ENCODE measurements around the gene RAB4B.
"Not testable (repeated sequence)": the region's sequence is repeated elsewhere in the genome, so short reads cannot be mapped to it uniquely, and the experiment has no call there.

Gene RAB4B

DNA sequence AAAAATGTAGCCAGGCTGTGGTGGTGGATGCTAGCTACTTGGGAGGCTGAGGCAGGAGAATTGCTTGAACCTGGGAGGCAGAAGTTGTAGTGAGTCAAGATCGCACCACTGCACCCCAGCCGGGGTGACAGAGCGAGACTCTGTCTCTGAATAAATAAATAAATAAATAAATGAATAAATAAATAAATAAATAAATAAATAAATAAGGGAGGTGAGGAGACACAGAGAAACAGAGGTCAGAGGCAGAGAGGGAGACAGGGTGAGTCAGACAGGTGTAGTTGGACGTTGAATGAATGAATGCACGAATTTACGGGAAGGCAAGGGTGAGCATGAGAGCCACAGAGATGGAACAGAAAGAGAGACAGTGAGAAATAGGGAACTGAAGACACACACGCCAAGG, 3.1 kb downstream of the RAB4B start:
- DNase-seq, result no peak

DNA sequence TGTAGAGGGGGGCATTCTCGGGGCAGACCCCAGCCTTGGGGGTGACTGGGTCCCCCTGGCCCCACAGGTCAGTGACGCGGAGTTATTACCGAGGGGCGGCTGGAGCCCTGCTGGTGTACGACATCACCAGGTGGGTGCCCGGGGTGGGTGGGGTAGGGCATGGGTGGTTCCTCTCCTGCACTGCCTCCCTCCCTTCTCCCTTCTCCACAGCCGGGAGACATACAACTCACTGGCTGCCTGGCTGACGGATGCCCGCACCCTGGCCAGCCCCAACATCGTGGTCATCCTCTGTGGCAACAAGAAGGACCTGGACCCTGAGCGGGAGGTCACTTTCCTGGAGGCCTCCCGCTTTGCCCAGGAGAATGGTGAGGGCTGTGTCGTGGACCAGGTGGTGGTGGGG, 5.7 kb downstream of the RAB4B start:
- DNase-seq, result no peak

DNA sequence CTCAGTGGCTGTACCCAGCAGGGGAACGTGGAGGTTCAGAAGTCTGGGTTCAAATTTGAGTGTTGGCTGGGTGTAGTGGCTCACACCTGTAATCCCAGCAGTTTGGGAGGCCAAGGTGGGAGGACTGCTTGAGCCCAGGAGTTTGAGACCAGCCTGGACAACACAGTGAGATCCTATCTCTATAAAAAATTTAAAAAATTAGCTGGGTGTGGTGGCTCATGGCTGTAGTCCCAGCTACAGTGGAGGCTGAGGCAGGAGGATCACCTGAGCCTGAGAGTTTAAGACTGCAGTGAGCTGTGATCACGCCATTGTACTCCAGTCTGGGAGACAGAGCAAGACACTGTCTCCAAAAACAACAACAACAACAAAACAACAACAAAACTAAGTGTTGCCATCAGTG, 6.1 kb downstream of the RAB4B start:
- not testable (repeated sequence) for DNase-seq

GRCh38 chr19:40785526-40785925, 7.5 kb downstream of the RAB4B start:
- no peak for DNase-seq

- no peak for DNase-seq
Observed at GRCh38 chr19:40786060-40787037, 8.3 kb downstream of the RAB4B start.

DNA sequence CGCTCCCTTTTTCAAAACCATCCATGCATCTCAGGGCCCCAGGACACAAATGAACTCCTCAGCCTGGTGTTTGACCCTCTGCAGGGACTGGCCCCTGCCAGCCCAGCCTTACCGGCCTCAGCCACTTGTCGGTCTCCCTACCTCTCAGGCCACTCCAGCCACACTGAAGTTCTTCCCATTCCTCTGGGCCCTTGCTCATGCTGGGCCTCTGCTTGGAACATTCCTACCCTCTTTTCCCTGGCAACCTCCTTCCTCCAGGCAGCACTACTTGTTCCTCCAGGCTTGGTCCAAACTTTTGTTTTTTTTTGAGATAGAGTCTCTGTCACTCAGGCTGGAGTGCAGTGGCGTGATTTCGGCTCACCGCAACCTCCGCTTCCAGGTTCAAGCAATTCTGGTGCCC, 13.3 kb downstream of the RAB4B start:
- no peak for DNase-seq

- no peak for DNase-seq
Observed at GRCh38 chr19:40791996-40792395, 13.9 kb downstream of the RAB4B start.

DNA sequence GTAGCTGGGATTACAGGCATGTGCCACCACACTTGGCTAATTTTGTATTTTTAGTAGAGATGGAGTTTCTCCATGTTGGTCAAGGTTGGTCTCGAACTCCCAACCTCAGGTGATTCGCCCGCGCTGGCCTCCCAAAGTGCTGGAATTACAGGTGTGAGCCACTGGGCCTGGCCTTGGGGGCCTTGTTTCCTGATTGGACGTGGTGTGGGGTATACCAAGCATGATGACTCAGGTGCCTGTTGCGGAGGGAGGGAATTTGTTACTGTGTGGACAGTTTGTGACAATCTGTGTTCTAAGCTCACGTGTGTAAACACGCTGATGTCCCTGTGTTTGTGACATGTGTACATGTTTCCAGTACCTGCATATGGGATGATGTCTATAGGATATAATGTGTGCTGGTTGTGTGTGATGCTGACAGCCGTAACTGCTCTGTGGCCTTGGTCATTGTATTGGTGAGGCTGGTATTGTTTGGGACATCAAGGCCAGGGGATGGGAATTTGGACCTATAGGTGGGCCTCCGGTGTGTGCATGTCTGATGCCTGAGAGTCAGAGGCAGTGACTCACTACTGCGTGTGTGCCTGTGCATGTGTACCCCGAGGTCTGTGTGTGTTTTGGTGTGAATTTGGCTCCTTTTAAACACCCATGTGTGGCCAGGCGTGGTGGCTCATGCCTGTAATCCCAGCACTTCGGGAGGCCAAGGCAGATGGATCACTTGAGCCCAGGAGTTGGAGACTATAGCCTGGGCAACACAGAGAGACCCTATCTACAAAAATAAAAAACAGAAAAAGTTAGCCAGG, 19.3 kb downstream of the RAB4B start:
- no peak for DNase-seq

DNA sequence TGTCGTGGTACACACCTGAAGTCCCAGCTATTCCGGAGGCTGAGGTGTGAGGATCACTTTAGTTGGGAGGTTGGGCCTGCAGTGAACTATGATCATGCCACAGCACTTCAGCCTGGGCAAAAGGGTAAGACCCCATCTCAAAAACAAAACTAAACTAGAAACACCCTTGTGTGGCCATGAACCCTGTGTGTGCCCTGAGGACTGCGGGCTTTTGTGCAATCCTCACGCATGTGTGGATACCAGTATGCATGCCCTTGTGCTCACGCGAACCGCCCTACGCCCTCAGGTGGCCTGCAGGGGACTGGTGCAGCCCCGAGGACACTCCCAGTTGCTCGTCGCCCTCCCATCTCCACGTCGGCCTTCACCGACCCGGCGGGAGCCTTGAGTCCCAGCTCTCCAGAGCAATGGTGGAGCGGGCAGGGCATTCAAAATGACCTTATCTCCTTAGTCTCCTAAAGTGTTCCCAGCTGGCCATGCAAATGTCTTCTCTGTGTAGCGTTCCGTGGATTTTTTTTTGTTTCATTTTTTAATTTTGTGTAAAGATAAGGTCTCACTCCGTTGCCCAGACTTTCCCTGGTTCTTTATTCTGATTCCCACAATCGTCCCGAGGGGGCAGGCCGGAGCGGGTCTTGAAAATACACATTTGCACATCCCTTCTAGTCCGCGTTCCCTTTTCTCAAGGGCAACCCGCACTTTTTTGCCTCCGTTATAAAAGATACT, 20.1 kb downstream of the RAB4B start:
- peak; percentile 63 for DNase-seq

DNA sequence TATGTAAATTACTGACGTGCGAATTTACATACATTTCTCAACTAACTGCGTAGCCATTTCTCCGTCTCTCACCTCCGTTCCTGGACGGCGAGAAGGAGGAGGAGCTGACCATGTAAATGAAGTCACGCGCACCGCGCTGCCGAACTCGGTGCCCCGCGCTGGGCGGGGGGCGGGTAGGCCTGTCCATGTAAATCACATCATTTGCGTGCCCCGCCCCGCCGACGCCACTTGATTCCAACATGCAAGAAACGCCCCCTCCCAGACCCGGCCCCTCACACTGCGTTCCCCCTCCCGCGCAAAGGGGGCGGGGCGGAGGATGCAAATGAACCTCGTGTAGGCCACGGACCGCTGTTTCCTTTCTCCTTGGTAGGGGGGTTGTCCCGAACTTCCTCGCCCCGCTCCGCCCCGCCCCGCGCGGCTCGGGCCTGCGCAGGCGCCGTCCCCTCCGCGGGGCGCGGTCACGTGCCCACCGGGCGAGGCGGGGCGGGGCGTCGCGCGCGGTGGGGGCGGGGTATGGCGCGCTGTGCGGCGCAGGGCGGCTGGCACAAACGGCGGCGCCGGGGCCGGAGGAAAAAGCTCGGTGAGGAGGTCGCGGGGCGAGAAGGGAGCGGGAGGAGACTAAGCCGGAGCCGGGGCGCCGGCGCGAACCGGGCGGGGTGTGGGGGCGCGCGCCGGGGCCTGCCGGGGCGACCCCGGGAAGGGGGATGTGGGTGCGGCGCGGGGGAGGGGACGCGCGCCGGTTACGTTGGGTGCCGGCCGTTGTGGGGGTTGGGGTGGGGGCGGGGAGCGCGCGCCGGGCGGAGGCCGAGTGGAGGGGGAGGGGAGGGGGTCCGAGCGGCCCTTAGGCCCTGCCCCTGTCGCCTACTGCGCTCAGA, 20.9 kb downstream of the RAB4B start, which contains the start of gene EGLN2:
Gene EGLN2 (plus strand): TSS at position 509 of the 875 bp plus-strand sequence. CDS start 1,382 bp downstream, outside the sequence.
- peak; percentile 100 for DNase-seq

DNA sequence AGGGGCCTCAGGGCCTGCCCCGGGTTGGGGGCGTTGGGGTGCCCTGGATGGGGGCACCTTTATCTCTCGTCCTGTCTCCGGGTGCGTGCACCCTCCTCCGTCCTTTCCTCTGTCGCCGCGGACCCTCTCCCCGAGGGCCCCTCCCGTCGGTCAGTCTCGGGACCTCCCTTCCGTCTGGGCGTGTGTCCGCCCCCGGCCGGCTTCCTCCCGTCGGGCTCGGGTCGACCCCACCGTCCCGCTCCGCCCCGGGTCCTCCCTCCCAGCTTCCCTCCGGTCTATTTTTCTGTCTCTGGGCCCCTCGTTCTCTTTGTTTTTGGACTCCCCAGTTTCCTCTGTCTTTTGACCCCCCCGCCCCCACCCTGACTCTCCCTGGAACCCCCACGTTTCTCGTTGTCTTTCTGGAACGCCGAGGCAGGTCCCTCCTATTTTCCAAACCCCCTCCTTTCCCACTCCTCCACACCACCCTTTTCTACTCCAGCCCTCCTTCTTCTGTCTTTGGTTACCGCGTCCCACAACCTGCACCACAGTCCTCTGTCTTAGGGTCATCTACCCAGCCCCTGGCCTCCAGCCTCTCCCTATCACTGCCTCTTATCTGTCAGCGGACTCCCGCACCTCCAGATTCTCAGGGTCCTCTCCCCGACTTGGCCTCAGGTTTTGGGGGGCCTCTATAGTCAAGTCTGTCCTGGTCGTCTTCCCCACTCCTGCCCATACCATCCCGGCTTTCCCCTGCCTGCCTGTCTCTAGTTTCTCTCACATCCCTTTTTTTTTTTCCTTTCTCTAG, 21.7 kb downstream of the RAB4B start:
- no peak for DNase-seq

DNA sequence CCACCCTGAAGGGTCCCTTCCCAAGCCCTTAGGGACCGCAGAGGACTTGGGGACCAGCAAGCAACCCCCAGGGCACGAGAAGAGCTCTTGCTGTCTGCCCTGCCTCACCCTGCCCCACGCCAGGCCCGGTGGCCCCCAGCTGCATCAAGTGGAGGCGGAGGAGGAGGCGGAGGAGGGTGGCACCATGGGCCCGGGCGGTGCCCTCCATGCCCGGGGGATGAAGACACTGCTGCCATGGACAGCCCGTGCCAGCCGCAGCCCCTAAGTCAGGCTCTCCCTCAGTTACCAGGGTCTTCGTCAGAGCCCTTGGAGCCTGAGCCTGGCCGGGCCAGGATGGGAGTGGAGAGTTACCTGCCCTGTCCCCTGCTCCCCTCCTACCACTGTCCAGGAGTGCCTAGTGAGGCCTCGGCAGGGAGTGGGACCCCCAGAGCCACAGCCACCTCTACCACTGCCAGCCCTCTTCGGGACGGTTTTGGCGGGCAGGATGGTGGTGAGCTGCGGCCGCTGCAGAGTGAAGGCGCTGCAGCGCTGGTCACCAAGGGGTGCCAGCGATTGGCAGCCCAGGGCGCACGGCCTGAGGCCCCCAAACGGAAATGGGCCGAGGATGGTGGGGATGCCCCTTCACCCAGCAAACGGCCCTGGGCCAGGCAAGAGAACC, 22.4 kb downstream of the RAB4B start:
- DNase-seq, result no peak

- DNase-seq, result no peak
Observed at GRCh38 chr19:40800997-40801377, 22.9 kb downstream of the RAB4B start.

GRCh38 chr19:40801426-40802299, 23.6 kb downstream of the RAB4B start:
- no peak for DNase-seq

GRCh38 chr19:40802300-40803169, 24.5 kb downstream of the RAB4B start:
- DNase-seq, result no peak

- no peak for DNase-seq
Observed at GRCh38 chr19:40803170-40803856, 25.3 kb downstream of the RAB4B start.

DNA sequence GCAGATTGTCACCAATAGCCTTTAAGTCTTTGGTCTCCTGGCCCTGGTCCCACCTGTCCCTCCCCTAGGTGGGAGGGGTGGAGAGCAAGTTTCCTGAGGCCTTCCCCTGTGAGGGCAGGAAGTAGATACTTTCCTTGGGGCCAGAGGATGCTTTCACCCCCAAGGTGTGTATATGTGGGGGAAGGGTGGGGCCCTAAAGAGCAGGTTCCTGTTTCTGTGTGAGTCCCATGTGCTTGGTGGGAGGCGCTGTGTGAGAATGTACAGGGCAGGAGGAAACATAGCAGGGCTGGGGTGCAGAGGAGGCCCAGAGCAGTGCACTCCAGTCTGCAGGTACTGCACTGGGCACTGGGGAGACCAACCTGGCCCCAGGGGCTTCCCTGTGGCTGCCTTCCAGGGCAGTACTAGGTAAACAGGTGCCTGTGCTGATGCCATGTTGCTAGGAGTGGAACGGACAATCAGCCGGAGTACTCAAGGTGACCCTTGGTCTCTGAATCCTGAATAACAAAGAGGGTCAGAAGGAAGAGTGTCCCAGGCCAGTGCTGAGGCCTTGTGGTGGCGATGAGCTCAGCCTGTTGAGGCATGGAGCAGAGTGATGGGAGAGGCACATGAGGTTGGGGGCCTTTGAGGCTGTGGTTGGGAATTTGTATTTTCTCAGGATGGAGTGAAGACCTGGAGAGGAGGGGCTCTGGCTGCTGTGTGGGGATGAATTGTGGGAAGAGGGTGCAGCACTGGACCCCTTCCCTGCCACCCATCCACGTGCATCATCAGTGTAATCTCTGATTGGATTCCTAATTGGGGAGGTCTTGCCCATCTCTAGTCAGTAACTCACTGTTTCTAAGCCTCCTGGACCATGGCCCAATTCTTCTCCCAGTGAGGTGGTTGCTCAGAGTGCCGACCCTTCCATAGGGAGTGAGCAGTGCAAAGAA, 26.1 kb downstream of the RAB4B start:
- no peak for DNase-seq
